Measurements from ENCODE around the gene HEXIM2.

HEXIM2 gene, protein sequence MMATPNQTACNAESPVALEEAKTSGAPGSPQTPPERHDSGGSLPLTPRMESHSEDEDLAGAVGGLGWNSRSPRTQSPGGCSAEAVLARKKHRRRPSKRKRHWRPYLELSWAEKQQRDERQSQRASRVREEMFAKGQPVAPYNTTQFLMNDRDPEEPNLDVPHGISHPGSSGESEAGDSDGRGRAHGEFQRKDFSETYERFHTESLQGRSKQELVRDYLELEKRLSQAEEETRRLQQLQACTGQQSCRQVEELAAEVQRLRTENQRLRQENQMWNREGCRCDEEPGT

DNA sequence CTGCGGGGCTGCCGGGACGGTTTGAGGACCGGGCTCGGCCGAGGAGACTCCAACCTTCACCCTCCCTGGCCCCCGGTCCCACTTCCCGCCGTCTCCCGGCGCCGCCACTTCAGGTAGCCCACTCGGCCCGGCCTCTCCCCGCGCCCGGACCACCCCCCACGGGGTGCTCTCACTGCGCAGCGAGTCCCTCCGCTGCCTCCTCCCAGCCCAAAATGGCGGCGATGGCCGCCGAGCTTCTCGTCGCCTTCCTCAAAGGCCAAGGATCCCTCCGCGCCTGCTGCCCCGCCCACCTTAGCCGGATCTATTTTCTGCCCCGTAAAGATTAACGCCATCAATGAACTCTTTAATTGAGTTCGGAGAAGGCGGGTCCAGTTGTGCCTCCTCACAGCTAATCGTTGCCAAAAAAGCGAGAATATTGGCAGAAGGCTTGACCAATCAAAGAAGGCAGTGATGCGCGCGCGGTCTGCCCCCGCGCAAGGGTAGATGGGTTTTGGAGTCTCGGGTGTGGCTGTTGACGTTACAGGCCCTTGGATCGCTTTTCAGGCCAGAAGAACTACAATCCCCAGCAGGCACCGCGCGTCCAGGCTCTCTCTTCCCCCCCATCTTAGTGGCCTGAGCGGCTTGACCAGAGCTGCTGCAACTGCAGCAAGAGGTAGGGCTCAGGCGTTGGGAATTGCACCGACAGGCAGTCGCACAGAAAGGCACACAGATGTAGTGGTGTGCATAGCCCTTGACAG lies at the start of gene HEXIM2:
Gene HEXIM2, plus strand, starts transcription at position 588 of the 737 bp plus-strand sequence. CDS start 919 bp downstream, outside the sequence.
- intact Hi-C loops (cut with DNase I; ENCODE audit: low total_unique reads) = no loop called here
- no peaks in the 10 kb centered on the region for H3K9me3 ChIP-seq
- H3K4me1 ChIP-seq = peaks cover 0 to 45% (median 35%) of the 10 kb centered on the region in 4 donors
- DNase-seq = peak; percentile 98 to 99
- no peaks in the 10 kb centered on the region for H3K36me3 ChIP-seq
- no peaks in the 10 kb centered on the region for H3K27me3 ChIP-seq
- peak within 1 kb of the TSS; percentile 77 to 91 for H3K4me3 ChIP-seq
- TF ChIP-seq, protein P1, sequence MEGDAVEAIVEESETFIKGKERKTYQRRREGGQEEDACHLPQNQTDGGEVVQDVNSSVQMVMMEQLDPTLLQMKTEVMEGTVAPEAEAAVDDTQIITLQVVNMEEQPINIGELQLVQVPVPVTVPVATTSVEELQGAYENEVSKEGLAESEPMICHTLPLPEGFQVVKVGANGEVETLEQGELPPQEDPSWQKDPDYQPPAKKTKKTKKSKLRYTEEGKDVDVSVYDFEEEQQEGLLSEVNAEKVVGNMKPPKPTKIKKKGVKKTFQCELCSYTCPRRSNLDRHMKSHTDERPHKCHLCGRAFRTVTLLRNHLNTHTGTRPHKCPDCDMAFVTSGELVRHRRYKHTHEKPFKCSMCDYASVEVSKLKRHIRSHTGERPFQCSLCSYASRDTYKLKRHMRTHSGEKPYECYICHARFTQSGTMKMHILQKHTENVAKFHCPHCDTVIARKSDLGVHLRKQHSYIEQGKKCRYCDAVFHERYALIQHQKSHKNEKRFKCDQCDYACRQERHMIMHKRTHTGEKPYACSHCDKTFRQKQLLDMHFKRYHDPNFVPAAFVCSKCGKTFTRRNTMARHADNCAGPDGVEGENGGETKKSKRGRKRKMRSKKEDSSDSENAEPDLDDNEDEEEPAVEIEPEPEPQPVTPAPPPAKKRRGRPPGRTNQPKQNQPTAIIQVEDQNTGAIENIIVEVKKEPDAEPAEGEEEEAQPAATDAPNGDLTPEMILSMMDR (IDR thresholded peaks at IDR 0.05) = peak in 1 of 2 experiments; percentile 2
- H3K27ac ChIP-seq = peak within 1 kb of the TSS; percentile 99 to 100

DNA sequence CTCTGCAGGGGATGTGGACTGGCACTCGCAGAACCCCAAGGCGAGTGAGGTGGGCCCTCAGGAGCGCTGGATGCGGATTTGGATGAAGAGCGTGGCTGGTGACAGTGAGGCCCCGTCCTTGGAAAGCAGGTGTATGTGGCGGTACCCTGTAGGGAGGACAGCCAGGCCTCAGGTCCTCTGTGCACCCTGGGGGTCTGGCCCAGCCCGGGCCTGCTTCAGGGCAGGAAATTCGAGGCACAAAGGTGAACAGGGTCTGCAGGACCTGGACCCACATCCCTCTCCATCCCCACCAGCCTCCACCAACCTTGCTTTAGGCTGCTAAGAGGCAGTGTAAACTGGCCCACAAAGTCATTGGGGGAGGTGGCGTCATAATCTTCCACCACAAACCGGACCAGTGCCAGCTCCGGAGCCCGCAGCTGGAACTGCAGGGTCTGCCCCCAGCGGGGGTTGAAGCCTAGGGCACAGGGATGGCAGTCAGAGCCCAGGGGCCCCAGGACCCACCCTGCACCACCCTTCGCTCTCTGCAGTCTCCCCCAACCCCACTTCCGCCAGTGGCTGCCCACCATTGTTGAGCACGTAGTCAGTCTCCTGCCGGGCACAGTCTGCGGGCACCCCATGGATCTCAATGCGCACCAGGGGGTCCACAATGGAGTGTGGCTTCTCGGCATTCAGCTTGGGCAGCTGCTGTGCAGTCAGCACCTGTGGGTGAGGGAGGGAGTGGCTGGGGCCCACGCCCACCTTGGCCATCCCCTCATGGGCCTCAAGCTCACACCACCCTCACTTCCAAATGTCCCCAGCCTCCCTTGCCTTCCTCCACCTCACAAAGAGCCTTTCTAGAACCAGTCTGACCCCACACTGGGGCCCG lies 48.9 kb upstream of the HEXIM2 start:
- TF ChIP-seq, protein P1 (IDR thresholded peaks at IDR 0.05) = no peak
- no peak for DNase-seq
- intact Hi-C loops (cut with DNase I; ENCODE audit: low total_unique reads) = no loop called here
- Histone ChIP-seq H3K4me3 (no peak overlapping the region), H3K9me3 (no peaks in the 10 kb centered on the region), H3K27me3 (no peaks in the 10 kb centered on the region), H3K4me1 (peaks cover 4 to 58% (median 36%) of the 10 kb centered on the region in 4 donors), H3K27ac (peak overlapping the region; percentile 87 to 91), H3K36me3 (peaks cover 38 to 73% (median 66%) of the 10 kb centered on the region in 3 donors)

DNA sequence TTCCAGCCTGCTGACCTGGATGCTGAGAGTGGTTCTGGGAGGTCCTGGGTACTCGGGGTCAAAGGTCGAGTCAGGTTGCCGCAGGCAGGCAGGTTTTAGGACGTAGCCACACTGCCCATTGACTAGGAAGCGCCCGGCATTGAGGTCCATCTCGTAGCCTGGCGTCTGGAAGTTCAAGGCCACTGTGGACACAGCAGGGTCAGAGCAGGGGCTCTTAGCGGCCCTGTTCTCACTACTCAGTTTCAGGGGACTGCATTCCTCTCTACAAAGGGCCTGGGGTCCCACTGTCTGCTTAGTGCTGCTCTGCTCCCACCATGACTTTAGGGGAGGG lies 48.3 kb upstream of the HEXIM2 start:
- DNase-seq = no peak
- intact Hi-C loops (cut with DNase I; ENCODE audit: low total_unique reads) = no loop called here
- peak overlapping the region; percentile 87 to 91 for H3K27ac ChIP-seq
- H3K9me3 ChIP-seq = no peaks in the 10 kb centered on the region
- H3K27me3 ChIP-seq = no peaks in the 10 kb centered on the region
- no peak overlapping the region for H3K4me3 ChIP-seq
- H3K36me3 ChIP-seq = peaks cover 36 to 73% (median 66%) of the 10 kb centered on the region in 3 donors
- H3K4me1 ChIP-seq = peaks cover 4 to 54% (median 33%) of the 10 kb centered on the region in 4 donors
- TF ChIP-seq, protein P1 (IDR thresholded peaks at IDR 0.05) = no peak

DNA sequence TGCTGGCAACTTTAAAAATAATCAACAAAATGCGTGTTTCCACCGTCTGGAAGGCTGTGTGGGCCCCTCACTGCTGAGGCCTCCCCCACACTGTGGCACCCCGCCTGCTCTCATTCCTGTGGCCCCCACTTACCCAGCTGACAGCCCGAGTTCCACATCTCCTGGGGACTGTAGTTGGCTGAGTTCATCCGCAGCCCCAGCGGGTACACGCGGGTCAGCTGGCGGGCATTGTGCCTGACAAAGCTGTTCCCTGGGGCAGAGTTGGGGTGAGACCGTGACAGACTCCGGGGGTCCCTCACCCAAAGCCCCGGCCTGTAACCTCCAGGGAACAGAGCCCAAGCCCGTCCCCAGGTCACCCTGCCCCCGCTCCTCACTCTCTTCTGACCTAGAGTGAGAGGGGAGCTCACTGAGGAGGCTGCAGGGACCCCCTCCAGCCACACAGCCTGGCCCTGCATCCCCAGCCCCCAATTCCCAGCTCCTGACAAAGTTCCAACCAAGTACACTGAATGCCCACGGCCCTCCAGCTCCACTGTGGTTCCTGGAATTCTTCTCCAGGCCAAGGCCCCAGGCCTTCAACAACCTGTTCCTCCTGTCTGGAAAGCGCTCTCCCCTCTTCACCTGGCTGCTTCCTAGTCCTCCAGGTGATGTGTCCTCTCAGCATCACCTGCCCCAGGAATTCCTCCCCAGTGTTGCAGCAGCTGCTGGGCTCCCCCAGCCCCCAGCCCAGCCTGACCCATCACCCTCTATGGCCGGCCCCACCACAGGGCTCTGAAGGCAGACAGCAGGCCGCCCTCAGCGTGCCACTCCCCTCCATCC lies 47.4 kb upstream of the HEXIM2 start:
- H3K27me3 ChIP-seq = no peaks in the 10 kb centered on the region
- intact Hi-C loops (cut with DNase I; ENCODE audit: low total_unique reads) = no loop called here
- DNase-seq = no peak
- H3K36me3 ChIP-seq = peaks cover 32 to 75% (median 66%) of the 10 kb centered on the region in 3 donors
- TF ChIP-seq, protein P1 (IDR thresholded peaks at IDR 0.05) = no peak
- peaks cover 4 to 45% (median 32%) of the 10 kb centered on the region in 4 donors for H3K4me1 ChIP-seq
- H3K27ac ChIP-seq = peak overlapping the region; percentile 87 to 91
- H3K4me3 ChIP-seq = no peak overlapping the region
- H3K9me3 ChIP-seq = no peaks in the 10 kb centered on the region
